AG04450 (cell line): ENCODE results near the gene VAV3. TPM values are rescaled to one million over a fixed set of nuclear protein-coding genes. Genes with fewer than 3 reads are reported as not detected.
A peak's percentile ranks its signal among the peaks of the same experiment; 100 is the strongest.

Source experiments
- CTCF ChIA-PET: fragments of 300-600, 350-600 bp; formaldehyde crosslinking; extraction: SDS; loops from one replicate; lab custom pipeline; 2022; ENCODE audit warnings: antibody characterized with exemption, inconsistent platforms; lab: Charles Lee
- POLR2A ChIA-PET: fragments of 350-600 bp; formaldehyde crosslinking; extraction: SDS; loops from one replicate; lab custom pipeline; 2021; ENCODE audit warnings: antibody characterized with exemption, inconsistent platforms; lab: Yijun Ruan, JAX
- DNase-seq: peaks from one replicate; pipeline ENCODE4 v3.0.0-alpha.2; 2011; ENCODE audit warnings: low read depth, low spot score
- H3K27ac ChIP-seq: one replicate; pipeline ENCODE4 v1.5.1; 2012; ENCODE audit warnings: low read depth, low read length, control low read depth
- H3K27me3 ChIP-seq: one replicate; pipeline ENCODE4 v1.6.0; 2012; ENCODE audit warnings: low read length; ENCODE audit not compliant: control insufficient read depth, insufficient read depth
- H3K4me3 ChIP-seq: 2 replicates; pipeline ENCODE4 v1.5.1; 2011; ENCODE audit warnings: mild to moderate bottlenecking, low read depth, low read length, control low read depth
- H3K9me3 ChIP-seq: 2 replicates; pipeline ENCODE4 v1.5.1; 2012; ENCODE audit warnings: low read length; ENCODE audit not compliant: control insufficient read depth, insufficient read depth
- CTCF ChIP-seq: IDR thresholded peaks from 2 replicates; pipeline ENCODE4 v1.5.1; 2011; ENCODE audit warnings: low read depth, low read length, control low read depth, inconsistent platforms
- polyA plus RNA-seq: library from polyadenylated mRNA; depleted of rRNA; stranded (reverse); fragments of >200 nt; gene quantifications from 2 replicates; pipeline ENCODE4 v1.2.3, GENCODE V29; 2011

VAV3 gene
- polyA plus RNA-seq, 1 experiment: 0.02 TPM

DNA sequence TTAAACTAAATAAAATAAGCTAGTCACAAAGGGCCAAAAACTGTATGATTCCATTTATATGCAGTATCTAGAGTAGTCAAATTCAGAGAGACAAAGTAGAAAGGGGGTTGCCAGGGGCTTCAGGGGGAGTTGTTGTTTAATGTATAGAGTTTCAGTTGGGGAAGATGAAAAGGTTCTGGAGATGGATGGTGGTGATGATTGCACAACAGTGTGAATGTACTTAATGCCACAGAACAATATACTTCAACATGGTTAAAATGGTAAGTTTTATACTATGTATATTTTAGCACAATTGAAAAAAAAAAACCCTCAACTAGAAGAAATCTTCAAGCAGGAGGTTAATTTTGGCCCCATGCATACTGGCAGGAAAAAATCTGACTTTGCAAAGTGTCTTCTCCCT is 24.3 kb downstream of the VAV3 start:
- Histone ChIP-seq H3K27ac (no peak overlapping the region), H3K4me3 (no peak overlapping the region), H3K9me3 (no peaks in the 10 kb centered on the region), H3K27me3 (no peaks in the 10 kb centered on the region)
- POLR2A ChIA-PET: no interaction called here
- DNase-seq: no peak
- TF ChIP-seq CTCF: no peak
- CTCF ChIA-PET: interaction anchor here (1.3 kb wide), 1 partner anchor 159 kb away, joined by 4 read pairs; no protein-coding TSS in a partner anchor

DNA sequence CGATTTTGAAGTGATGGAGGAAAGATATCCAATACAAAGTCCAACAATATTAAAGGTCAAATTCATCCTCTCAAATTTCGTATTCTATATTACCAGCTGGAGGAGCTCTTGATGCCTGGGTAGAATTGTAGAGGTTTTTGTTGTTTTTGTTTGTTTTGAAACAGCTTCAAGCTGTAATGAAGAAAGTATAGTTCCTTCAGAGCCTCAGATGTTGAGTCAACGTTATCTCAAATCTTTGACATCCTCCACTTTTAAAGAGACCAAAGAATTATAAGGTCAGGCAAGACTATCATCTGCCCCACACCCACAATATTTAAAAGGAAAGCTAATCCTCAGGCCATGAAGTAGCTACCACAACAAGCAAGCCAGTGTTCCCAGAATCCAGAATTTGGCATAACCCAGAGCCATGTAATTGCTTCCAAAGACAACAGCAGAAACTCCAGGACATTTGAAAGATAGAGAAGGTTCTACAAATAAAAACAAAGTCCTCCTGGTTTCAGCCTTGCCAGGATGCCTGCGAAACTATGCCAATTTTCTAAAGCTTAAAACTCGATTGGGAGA is 24.9 kb downstream of the VAV3 start:
- H3K27me3 ChIP-seq: no peaks in the 10 kb centered on the region

DNA sequence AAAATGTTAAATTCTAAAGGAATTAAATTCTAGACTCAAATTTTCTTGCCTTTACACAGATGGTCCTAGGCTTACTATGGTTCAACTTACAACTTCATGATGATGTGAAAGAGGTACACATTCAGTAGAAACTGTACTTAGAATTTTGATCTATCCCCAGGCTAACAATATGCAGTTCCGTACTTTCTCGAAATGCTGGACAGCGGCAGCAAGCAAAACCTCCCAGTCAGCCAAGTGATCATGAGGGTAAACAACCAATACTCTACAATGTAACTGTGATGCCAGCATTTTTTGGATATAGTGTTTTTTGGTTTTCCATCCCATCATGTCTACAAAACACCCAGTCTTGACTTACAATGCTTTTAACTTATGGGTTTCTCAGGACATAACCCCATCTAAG is 25.7 kb downstream of the VAV3 start:
- H3K27ac ChIP-seq: no peak overlapping the region
- no peaks in the 10 kb centered on the region for H3K9me3 ChIP-seq
- TF ChIP-seq CTCF: no peak
- H3K4me3 ChIP-seq: no peak overlapping the region
- H3K27me3 ChIP-seq: no peaks in the 10 kb centered on the region
- no peak for DNase-seq
- POLR2A ChIA-PET: no interaction called here
- CTCF ChIA-PET: interaction anchor here (1.3 kb wide), 1 partner anchor 157 kb away, joined by 4 read pairs; no protein-coding TSS in a partner anchor

More for the DNA sequence above, 24.9 kb downstream of the VAV3 start:
- POLR2A ChIA-PET: no interaction called here
- Histone ChIP-seq H3K4me3 (no peak overlapping the region), H3K9me3 (no peaks in the 10 kb centered on the region), H3K27ac (no peak overlapping the region)
- CTCF ChIA-PET: interaction anchor here (1.3 kb wide), 1 partner anchor 158 kb away, joined by 4 read pairs; no protein-coding TSS in a partner anchor
- DNase-seq: no peak
- TF ChIP-seq CTCF: no peak

GRCh38 chr1:107936498-107937481 is 28.2 kb downstream of the VAV3 start:
- no peak overlapping the region for H3K27ac ChIP-seq
- H3K27me3 ChIP-seq: no peaks in the 10 kb centered on the region
- TF ChIP-seq CTCF: no peak
- ChIA-PET CTCF (no interaction called here), POLR2A (no interaction called here)
- H3K9me3 ChIP-seq: no peaks in the 10 kb centered on the region
- H3K4me3 ChIP-seq: no peak overlapping the region
- peak; percentile 18 for DNase-seq
